AG09309 (cell line): ENCODE measurements around the gene TMEM191B.
"Not testable (repeated sequence)": the region's sequence is repeated elsewhere in the genome, so short reads cannot be mapped to it uniquely, and the experiment has no call there.

ENCODE experiments used
- DNase-seq: peaks from one replicate; pipeline ENCODE4 v3.0.0-alpha.2; 2010; ENCODE audit warnings: low read depth
- H3K4me3 ChIP-seq: 2 replicates; pipeline ENCODE4 v1.5.1; 2011; ENCODE audit warnings: mild to moderate bottlenecking, low read depth, low read length, moderate library complexity; ENCODE audit not compliant: control insufficient read depth

Gene TMEM191B

GRCh38 chr22:18527752-18528596 lies at the start of gene TMEM191B:
Gene TMEM191B, plus strand, starts transcription at chr22:18527802. Its CDS starts 179 bp downstream, at chr22:18527981.
- H3K4me3 ChIP-seq, DNase-seq: not testable (repeated sequence)

GRCh38 chr22:18496227-18496626 lies 31.4 kb upstream of the TMEM191B start:
- DNase-seq, H3K4me3 ChIP-seq: not testable (repeated sequence)

GRCh38 chr22:18511327-18511726 lies 16.3 kb upstream of the TMEM191B start:
- not testable (repeated sequence) for H3K4me3 ChIP-seq, DNase-seq

- not testable (repeated sequence) for DNase-seq, H3K4me3 ChIP-seq
Measured at GRCh38 chr22:18512378-18512777, 15.2 kb upstream of the TMEM191B start.

- not testable (repeated sequence) for H3K4me3 ChIP-seq, DNase-seq
Measured at GRCh38 chr22:18513454-18513853, 14.1 kb upstream of the TMEM191B start.

GRCh38 chr22:18518061-18518460 lies 9.5 kb upstream of the TMEM191B start, which contains the start of gene GGTLC3:
Gene GGTLC3, minus strand, starts transcription at chr22:18518161. Its CDS starts 264 bp downstream, at chr22:18517897.
- H3K4me3 ChIP-seq, DNase-seq: not testable (repeated sequence)

- DNase-seq, H3K4me3 ChIP-seq: not testable (repeated sequence)
Measured at GRCh38 chr22:18522762-18523161, 4.8 kb upstream of the TMEM191B start.

- not testable (repeated sequence) for H3K4me3 ChIP-seq, DNase-seq
Measured at GRCh38 chr22:18523328-18523727, 4.3 kb upstream of the TMEM191B start.

- not testable (repeated sequence) for H3K4me3 ChIP-seq
Measured at GRCh38 chr22:18528597-18529415, 1.2 kb downstream of the TMEM191B start.

GRCh38 chr22:18529416-18530145 lies 2.0 kb downstream of the TMEM191B start:
- H3K4me3 ChIP-seq, DNase-seq: not testable (repeated sequence)

More at GRCh38 chr22:18528597-18529415, 1.2 kb downstream of the TMEM191B start:
- DNase-seq, result not testable (repeated sequence)

GRCh38 chr22:18533633-18534032 lies 6.0 kb downstream of the TMEM191B start:
- H3K4me3 ChIP-seq, DNase-seq: not testable (repeated sequence)

GRCh38 chr22:18534315-18534714 lies 6.7 kb downstream of the TMEM191B start:
- not testable (repeated sequence) for H3K4me3 ChIP-seq, DNase-seq

GRCh38 chr22:18539994-18540393 lies 12.4 kb downstream of the TMEM191B start:
- DNase-seq, H3K4me3 ChIP-seq: not testable (repeated sequence)

- not testable (repeated sequence) for DNase-seq, H3K4me3 ChIP-seq
Measured at GRCh38 chr22:18543400-18543799, 15.8 kb downstream of the TMEM191B start.

GRCh38 chr22:18544615-18545014 lies 17.0 kb downstream of the TMEM191B start:
- DNase-seq, result not testable (repeated sequence)

GRCh38 chr22:18549458-18550179 lies 22.0 kb downstream of the TMEM191B start:
- not testable (repeated sequence) for DNase-seq

More at GRCh38 chr22:18544615-18545014, 17.0 kb downstream of the TMEM191B start:
- H3K4me3 ChIP-seq, result not testable (repeated sequence)

GRCh38 chr22:18551046-18551445 lies 23.4 kb downstream of the TMEM191B start:
- not testable (repeated sequence) for H3K4me3 ChIP-seq, DNase-seq

More at GRCh38 chr22:18549458-18550179, 22.0 kb downstream of the TMEM191B start:
- not testable (repeated sequence) for H3K4me3 ChIP-seq
